ENCODE data around the gene MIPOL1. TPM values are rescaled to one million over a fixed set of nuclear protein-coding genes. Genes with fewer than 3 reads are reported as not detected.

Gene MIPOL1
- total RNA-seq, 6 experiments from 2014 or later: 3.0 to 5.7 (median 4.0) TPM

GRCh38 chr14:37170237-37170636 lies 27.5 kb upstream of the MIPOL1 start:
- WGBS (ENCODE audit: insufficient coverage, low coverage, low lambda C conversion rate, missing lambda C conversion rate): 68% methylated on average over 4 of the region's 8 CpGs
- Histone ChIP-seq H3K36me3 (no peaks in the 10 kb centered on the region), H3K4me1 (peaks cover 0 to 23% (median 5%) of the 10 kb centered on the region in 4 donors), H3K27me3 (no peaks in the 10 kb centered on the region), H3K27ac (no peak overlapping the region), H3K9me3 (no peaks in the 10 kb centered on the region), H3K4me3 (no peak overlapping the region)
- no peak for TF ChIP-seq POLR2A (IDR thresholded peaks at IDR 0.05)
- no peak for ATAC-seq
- intact Hi-C loops (cut with DNase I): no loop called here
- DNase-seq: no peak

- ATAC-seq (no peak), DNase-seq (no peak)
- TF ChIP-seq POLR2A (IDR thresholded peaks at IDR 0.05) (no peak), CTCF (IDR thresholded peaks at IDR 0.05) (no peak)
- peaks cover 0 to 23% (median 5%) of the 10 kb centered on the region in 4 donors for H3K4me1 ChIP-seq
- no peaks in the 10 kb centered on the region for H3K36me3 ChIP-seq
- H3K27ac ChIP-seq: no peak overlapping the region
- H3K9me3 ChIP-seq: no peaks in the 10 kb centered on the region
- H3K4me3 ChIP-seq: no peak overlapping the region
- no peaks in the 10 kb centered on the region for H3K27me3 ChIP-seq
- 79% methylated on average over 10 of the region's 10 CpGs for WGBS (ENCODE audit: insufficient coverage, low coverage, low lambda C conversion rate, missing lambda C conversion rate)
- intact Hi-C loops (cut with DNase I): no loop called here
Measured at GRCh38 chr14:37170993-37171392, 26.7 kb upstream of the MIPOL1 start.

- no peaks in the 10 kb centered on the region for H3K27me3 ChIP-seq
- ATAC-seq: peak in 2 of 4 donors; percentile 6 to 7
Measured at GRCh38 chr14:37171678-37172023, 26.1 kb upstream of the MIPOL1 start.

GRCh38 chr14:37172024-37172869 lies 25.5 kb upstream of the MIPOL1 start, which contains the start of gene SLC25A21:
Gene SLC25A21, minus strand, starts transcription at chr14:37172606.
- H3K36me3 ChIP-seq: no peaks in the 10 kb centered on the region
- TF ChIP-seq POLR2A (IDR thresholded peaks at IDR 0.05) (peak; percentile 39), CTCF (IDR thresholded peaks at IDR 0.05) (peak in 1 of 4 donors; percentile 17)
- no peaks in the 10 kb centered on the region for H3K27me3 ChIP-seq
- H3K27ac ChIP-seq: peak within 1 kb of the TSS; percentile 67 to 81 (median 79)
- H3K4me3 ChIP-seq: peak within 1 kb of the TSS; percentile 67 to 91 (median 76)
- DNase-seq (peak; percentile 76 to 77 (median 77)), ATAC-seq (peak; percentile 95 to 98 (median 96))
- intact Hi-C loops (cut with DNase I): no loop called here
- H3K4me1 ChIP-seq: peaks cover 0 to 23% (median 5%) of the 10 kb centered on the region in 4 donors
- WGBS (ENCODE audit: insufficient coverage, low coverage, low lambda C conversion rate, missing lambda C conversion rate): 0% methylated on average over 10 of the region's 66 CpGs
- no peaks in the 10 kb centered on the region for H3K9me3 ChIP-seq

More at GRCh38 chr14:37171678-37172023, 26.1 kb upstream of the MIPOL1 start:
- Histone ChIP-seq H3K4me3 (peak overlapping the region; percentile 67 to 91 (median 76)), H3K36me3 (no peaks in the 10 kb centered on the region), H3K9me3 (no peaks in the 10 kb centered on the region), H3K27ac (peak overlapping the region; percentile 67 to 81 (median 79)), H3K4me1 (peaks cover 0 to 23% (median 5%) of the 10 kb centered on the region in 4 donors)
- WGBS (ENCODE audit: insufficient coverage, low coverage, low lambda C conversion rate, missing lambda C conversion rate): 3% methylated on average over 6 of the region's 6 CpGs
- intact Hi-C loops (cut with DNase I): no loop called here
- no peak for TF ChIP-seq CTCF (IDR thresholded peaks at IDR 0.05)
- no peak for TF ChIP-seq POLR2A (IDR thresholded peaks at IDR 0.05)
- no peak for DNase-seq
